Measurements from ENCODE around the gene SDHAF1. TPM values are rescaled to one million over a fixed set of nuclear protein-coding genes. Genes with fewer than 3 reads are reported as not detected.

The SDHAF1 gene
- total RNA-seq, 1 experiment from 2014 or later, result 21.0 TPM

DNA sequence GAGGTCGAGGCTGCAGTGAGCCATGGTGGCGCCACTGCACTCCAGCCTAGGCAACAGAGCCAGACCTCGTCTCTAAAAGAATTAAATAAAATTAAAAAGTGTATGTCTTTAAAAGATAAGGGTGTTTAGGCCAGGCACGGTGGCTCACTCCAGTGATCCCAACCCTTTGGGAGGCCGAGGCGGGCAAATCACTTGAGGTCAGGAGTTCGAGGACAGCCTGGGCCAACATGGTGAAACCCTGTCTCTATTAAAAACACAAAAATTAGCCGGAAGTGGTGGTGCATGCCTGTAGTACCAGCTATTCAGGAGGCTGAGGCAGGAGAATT lies 7.5 kb upstream of the SDHAF1 start:
- no peaks in the 10 kb centered on the region for H3K36me3 ChIP-seq (ENCODE audit: control insufficient read depth in 1 of 2, insufficient read depth in 2 of 2, low read length in 2 of 2)
- H3K27me3 ChIP-seq (ENCODE audit: insufficient read depth, low read length), result 0 out of 2 replicates have a peak, but pooled peaks cover 3% of the 10 kb centered on the region
- intact Hi-C loops (cut with micrococcal nuclease), result no loop called here
- H3K9me3 ChIP-seq (ENCODE audit: control insufficient read depth in 1 of 2, insufficient read depth in 1 of 2, low read depth in 1 of 2, low read length in 2 of 2), result no peaks in the 10 kb centered on the region
- peak overlapping the region; percentile 61 for H2AFZ ChIP-seq (ENCODE audit: low read depth, low read length, poor library complexity, severe bottlenecking)
- DNase-seq (ENCODE audit: low read depth, low spot score), result no peak
- ChIA-PET POLR2A (interaction anchor here (1.3 kb wide), 1 partner anchor 239 kb away, joined by 3 read pairs; the partner anchor contains the start of gene LIN37), RAD21 (ENCODE audit: low non-redundant PET in 1 of 2, low total read pairs in 2 of 2, uncharacterized antibody in 2 of 2, unreplicated experiment in 2 of 2) (interaction anchor here in 1 of 2 experiments (0.9 kb wide), 1 partner anchor 167 kb away, joined by 10 read pairs; no protein-coding TSS in a partner anchor), CTCF (interaction anchor here (0.7 kb wide), 1 partner anchor 9 kb away, joined by 3 read pairs; no protein-coding TSS in a partner anchor)
- no TSS peak for BruUV-seq (replicated peaks)
- peak; percentile 40 for ATAC-seq
- no peaks in the 10 kb centered on the region for H3K79me2 ChIP-seq (ENCODE audit: insufficient read depth, low read length)
- peak overlapping the region; percentile 41; the same call in 1 of the 2 replicates for H3K9ac ChIP-seq (ENCODE audit: low read length)
- H3K4me2 ChIP-seq (ENCODE audit: low read length), result peak overlapping the region; percentile 72
- H4K20me1 ChIP-seq (ENCODE audit: insufficient read depth), result no peaks in the 10 kb centered on the region
- 0 out of 2 replicates have a peak overlapping the region, but pooled peaks have one; percentile 22 for H3K27ac ChIP-seq (ENCODE audit: low read depth, low read length)
- no peaks in the 10 kb centered on the region for H3K9me2 ChIP-seq (ENCODE audit: insufficient read depth)
- peak overlapping the region; percentile 40 to 56 for H3K4me3 ChIP-seq (replicated peaks in 1 of 2; ENCODE audit: low read depth in 1 of 2, low read length in 2 of 2)
- TF ChIP-seq TCF7L2 (IDR thresholded peaks at IDR 0.05; ENCODE audit: borderline replicate concordance, extremely low read depth, insufficient read depth, insufficient read length) (no peak), ZFX (IDR thresholded peaks at IDR 0.05) (no peak), EGR1 (IDR thresholded peaks at IDR 0.05; ENCODE audit: low read depth) (no peak), SP1 (IDR thresholded peaks at IDR 0.05; ENCODE audit: low read depth) (no peak), FOSL1 (IDR thresholded peaks at IDR 0.05; ENCODE audit: low read depth) (no peak)
- TF ChIP-seq, protein P1, sequence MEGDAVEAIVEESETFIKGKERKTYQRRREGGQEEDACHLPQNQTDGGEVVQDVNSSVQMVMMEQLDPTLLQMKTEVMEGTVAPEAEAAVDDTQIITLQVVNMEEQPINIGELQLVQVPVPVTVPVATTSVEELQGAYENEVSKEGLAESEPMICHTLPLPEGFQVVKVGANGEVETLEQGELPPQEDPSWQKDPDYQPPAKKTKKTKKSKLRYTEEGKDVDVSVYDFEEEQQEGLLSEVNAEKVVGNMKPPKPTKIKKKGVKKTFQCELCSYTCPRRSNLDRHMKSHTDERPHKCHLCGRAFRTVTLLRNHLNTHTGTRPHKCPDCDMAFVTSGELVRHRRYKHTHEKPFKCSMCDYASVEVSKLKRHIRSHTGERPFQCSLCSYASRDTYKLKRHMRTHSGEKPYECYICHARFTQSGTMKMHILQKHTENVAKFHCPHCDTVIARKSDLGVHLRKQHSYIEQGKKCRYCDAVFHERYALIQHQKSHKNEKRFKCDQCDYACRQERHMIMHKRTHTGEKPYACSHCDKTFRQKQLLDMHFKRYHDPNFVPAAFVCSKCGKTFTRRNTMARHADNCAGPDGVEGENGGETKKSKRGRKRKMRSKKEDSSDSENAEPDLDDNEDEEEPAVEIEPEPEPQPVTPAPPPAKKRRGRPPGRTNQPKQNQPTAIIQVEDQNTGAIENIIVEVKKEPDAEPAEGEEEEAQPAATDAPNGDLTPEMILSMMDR (IDR thresholded peaks at IDR 0.05 in 2 of 3, conservative IDR thresholded peaks at IDR 0.05 in 1 of 3; ENCODE audit: borderline replicate concordance in 1 of 3, insufficient read depth in 1 of 3, low read depth in 2 of 3, low read length in 2 of 3), result no peak
- TF ChIP-seq, protein P2, sequence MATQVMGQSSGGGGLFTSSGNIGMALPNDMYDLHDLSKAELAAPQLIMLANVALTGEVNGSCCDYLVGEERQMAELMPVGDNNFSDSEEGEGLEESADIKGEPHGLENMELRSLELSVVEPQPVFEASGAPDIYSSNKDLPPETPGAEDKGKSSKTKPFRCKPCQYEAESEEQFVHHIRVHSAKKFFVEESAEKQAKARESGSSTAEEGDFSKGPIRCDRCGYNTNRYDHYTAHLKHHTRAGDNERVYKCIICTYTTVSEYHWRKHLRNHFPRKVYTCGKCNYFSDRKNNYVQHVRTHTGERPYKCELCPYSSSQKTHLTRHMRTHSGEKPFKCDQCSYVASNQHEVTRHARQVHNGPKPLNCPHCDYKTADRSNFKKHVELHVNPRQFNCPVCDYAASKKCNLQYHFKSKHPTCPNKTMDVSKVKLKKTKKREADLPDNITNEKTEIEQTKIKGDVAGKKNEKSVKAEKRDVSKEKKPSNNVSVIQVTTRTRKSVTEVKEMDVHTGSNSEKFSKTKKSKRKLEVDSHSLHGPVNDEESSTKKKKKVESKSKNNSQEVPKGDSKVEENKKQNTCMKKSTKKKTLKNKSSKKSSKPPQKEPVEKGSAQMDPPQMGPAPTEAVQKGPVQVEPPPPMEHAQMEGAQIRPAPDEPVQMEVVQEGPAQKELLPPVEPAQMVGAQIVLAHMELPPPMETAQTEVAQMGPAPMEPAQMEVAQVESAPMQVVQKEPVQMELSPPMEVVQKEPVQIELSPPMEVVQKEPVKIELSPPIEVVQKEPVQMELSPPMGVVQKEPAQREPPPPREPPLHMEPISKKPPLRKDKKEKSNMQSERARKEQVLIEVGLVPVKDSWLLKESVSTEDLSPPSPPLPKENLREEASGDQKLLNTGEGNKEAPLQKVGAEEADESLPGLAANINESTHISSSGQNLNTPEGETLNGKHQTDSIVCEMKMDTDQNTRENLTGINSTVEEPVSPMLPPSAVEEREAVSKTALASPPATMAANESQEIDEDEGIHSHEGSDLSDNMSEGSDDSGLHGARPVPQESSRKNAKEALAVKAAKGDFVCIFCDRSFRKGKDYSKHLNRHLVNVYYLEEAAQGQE (IDR thresholded peaks at IDR 0.05; ENCODE audit: low read depth), result no peak
- H3K4me1 ChIP-seq (ENCODE audit: control insufficient read depth in 1 of 2, insufficient read depth in 2 of 2, low read length in 2 of 2), result peaks cover 9 to 19% of the 10 kb centered on the region in 2 experiments; a peak in 3 of 4 replicates
